Lower lobe of right lung (tissue), 2 donors: ENCODE data around the gene RGS6. TPM values are rescaled to one million over a fixed set of nuclear protein-coding genes. Genes with fewer than 3 reads are reported as not detected.

ENCODE experiments used
- ATAC-seq, 2 donors: fragments of 200-7000 bp; cut with Tn5 transposase; one replicate each; pipeline ENCODE4 v1.9.1; 2020 to 2022; ENCODE audit warnings: mild to moderate bottlenecking in 2 of 2, moderate library complexity in 2 of 2
- DNase-seq: peaks from one replicate; pipeline ENCODE4 v3.0.0-alpha.2; 2020
- H3K27ac ChIP-seq: fragments of 200-600 bp; one replicate; pipeline ENCODE4 v1.8.0; 2022
- H3K27me3 ChIP-seq: fragments of 200-600 bp; one replicate; pipeline ENCODE4 v1.8.0; 2022; ENCODE audit warnings: low read depth
- H3K36me3 ChIP-seq: fragments of 200-600 bp; one replicate; pipeline ENCODE4 v1.8.0; 2022; ENCODE audit warnings: mild to moderate bottlenecking
- H3K4me1 ChIP-seq: fragments of 200-600 bp; one replicate; pipeline ENCODE4 v1.8.0; 2022
- H3K4me3 ChIP-seq: fragments of 200-600 bp; one replicate; pipeline ENCODE4 v1.8.0; 2022; ENCODE audit warnings: mild to moderate bottlenecking
- H3K9me3 ChIP-seq: fragments of 200-600 bp; one replicate; pipeline ENCODE4 v1.8.0; 2022
- intact Hi-C: fragments of 100-400 bp; cut with DNase I; formaldehyde crosslinking; loops from one replicate; pipeline ENCODE4 v1.11.0; 2022
- total RNA-seq: library from RNA; stranded (reverse); fragmentation: NEBNext Ultra II Directional; extraction: Animal tissue kit (Norgen Biotek cat#: 25700); gene quantifications from one replicate; pipeline ENCODE4 v1.2.1, GENCODE V29; 2021
- TF ChIP-seq, protein P1 (sequence below): fragments of 200-600 bp; IDR thresholded peaks from one replicate; pipeline ENCODE4 v1.8.0; 2022; ENCODE audit warnings: antibody characterized with exemption, mild to moderate bottlenecking
- donor health status: DM: no; HTN: yes; CAD: no; lungs with severe emphysema.

The RGS6 gene
- total RNA-seq, 1 donor from 2014 or later: 2.5 TPM

DNA sequence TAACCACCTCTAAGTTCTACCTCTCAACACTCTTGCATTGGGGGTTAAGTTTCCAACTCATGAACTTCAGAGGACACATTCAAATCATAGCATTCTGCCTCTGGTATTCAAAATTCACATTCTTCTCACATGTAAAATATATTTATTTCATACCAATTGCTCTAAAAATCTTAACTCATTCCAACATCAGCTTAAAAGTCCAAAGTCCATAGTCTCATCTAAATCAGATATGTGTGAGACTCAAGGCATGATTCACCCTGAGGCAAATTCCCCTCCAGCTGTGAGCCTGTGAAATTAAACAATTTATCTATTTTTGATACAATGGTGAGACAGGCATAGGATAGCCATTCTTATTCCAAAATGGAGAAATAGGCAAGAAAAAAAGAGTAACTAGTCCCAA lies 214.0 kb downstream of the RGS6 start:
- intact Hi-C loops: no loop called here
- Histone ChIP-seq H3K4me1 (no peaks in the 10 kb centered on the region), H3K27ac (no peak overlapping the region), H3K27me3 (no peaks in the 10 kb centered on the region), H3K4me3 (no peak overlapping the region), H3K9me3 (no peaks in the 10 kb centered on the region), H3K36me3 (no peaks in the 10 kb centered on the region)
- no peak for ATAC-seq
- no peak for DNase-seq
- TF ChIP-seq, protein P1, sequence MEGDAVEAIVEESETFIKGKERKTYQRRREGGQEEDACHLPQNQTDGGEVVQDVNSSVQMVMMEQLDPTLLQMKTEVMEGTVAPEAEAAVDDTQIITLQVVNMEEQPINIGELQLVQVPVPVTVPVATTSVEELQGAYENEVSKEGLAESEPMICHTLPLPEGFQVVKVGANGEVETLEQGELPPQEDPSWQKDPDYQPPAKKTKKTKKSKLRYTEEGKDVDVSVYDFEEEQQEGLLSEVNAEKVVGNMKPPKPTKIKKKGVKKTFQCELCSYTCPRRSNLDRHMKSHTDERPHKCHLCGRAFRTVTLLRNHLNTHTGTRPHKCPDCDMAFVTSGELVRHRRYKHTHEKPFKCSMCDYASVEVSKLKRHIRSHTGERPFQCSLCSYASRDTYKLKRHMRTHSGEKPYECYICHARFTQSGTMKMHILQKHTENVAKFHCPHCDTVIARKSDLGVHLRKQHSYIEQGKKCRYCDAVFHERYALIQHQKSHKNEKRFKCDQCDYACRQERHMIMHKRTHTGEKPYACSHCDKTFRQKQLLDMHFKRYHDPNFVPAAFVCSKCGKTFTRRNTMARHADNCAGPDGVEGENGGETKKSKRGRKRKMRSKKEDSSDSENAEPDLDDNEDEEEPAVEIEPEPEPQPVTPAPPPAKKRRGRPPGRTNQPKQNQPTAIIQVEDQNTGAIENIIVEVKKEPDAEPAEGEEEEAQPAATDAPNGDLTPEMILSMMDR: no peak

DNA sequence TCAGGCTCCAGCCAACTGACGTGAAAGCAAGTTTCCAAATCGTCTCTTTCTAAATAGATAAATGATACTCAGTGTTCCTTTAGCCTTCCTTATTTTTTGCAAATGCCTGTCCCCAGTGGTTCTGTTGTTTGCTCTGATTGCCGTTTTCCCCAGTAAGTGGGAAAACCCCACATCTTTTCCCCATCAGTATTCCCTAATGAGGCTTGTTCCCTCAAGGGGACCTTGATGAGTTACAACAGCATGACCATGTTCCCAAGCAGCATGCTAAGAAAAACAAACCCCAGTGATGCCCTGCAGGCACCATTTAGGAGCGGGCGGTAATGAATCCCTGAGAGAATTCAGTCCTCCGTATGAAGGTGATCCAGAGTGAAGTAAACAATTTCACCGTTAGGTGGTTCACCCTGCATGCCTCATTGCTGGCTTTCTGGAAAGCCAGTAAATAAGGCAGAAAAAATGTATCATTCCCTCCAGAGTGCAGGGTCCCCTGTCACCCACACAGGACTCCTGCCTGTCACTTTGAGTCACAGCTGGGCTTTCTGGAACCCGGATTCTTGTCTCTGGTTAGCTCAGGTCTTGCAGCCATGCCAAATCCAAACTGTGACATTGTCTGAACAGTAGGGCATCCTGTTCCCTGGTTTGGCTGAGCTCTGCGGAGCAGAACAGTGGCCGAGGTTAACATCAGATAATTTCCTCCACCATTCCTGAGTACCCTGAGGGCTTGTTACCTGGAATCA lies 222.6 kb downstream of the RGS6 start:
- Histone ChIP-seq H3K9me3 (no peaks in the 10 kb centered on the region), H3K36me3 (no peaks in the 10 kb centered on the region), H3K4me1 (no peaks in the 10 kb centered on the region), H3K27me3 (no peaks in the 10 kb centered on the region), H3K27ac (no peak overlapping the region), H3K4me3 (no peak overlapping the region)
- DNase-seq (no peak), ATAC-seq (no peak)
- intact Hi-C loops: no loop called here
- TF ChIP-seq, protein P1: no peak

DNA sequence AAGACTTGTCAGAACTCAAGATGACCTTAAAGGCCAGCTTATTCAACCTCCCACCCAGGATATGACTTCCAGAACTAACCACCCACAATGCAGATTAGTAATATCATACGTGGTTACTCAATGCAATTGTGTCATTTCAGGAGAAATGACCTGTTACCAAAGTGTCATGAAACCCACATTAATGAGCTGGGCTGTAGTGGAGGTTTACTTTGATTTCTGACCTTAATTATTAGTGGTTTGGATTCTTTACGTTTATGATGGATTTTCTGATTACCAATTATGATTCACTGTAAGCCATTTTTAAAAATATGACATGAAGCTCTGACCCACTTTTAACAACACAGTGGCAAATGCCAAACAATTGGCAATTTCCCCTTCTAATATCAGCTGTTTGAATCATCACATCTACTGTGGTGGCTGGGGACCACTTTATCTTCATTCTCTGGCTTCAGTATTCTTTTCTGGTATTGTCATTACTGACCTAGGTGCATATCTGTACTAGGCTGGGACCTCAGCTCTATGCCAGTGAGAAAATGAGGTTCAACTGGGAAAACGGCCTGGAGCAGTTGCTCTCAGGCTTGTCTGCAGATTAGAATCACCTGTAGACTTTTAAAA lies 223.3 kb downstream of the RGS6 start:
- no peaks in the 10 kb centered on the region for H3K27me3 ChIP-seq
- no peak overlapping the region for H3K27ac ChIP-seq
- no peaks in the 10 kb centered on the region for H3K4me1 ChIP-seq
- H3K9me3 ChIP-seq: no peaks in the 10 kb centered on the region
- TF ChIP-seq, protein P1: no peak
- intact Hi-C loops: no loop called here
- H3K4me3 ChIP-seq: no peak overlapping the region
- DNase-seq (no peak), ATAC-seq (no peak)
- H3K36me3 ChIP-seq: no peaks in the 10 kb centered on the region

DNA sequence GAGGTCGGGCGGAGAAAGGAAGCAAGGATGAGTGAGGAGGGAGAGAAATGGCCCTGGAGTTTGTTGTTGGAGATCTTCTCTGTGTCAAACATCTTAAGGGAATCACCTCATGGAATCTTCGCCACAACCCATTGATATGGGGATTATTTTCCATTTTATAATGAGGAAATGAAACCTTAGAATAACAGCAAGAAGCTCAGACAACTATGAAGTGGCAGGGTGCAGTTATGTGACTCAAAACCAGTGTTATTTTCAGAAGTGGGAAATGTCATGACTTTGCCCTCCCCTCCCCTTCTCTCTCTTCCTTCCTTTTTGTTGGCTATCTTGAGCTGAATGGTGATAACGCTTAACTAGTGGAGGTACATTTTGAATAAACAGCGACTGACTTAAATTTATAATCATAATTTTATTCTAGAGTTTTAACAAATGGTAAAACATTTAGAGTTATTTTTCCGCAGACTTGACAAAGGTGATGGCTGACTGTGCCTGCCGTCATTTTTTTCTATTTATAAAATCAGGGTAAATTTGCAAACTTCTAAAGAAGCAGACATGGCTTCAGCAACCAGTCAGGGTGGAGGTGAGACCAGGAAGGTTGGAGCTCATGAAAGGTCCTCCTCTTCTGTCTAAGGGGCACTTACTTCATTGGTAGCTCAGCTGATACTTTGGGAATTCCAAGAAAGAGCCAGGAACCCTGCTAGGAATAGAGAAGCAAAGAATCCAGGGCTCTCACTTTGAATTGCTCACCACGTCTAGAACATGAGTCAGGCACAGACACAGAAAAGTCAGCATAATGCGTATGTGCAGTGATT lies 232.4 kb downstream of the RGS6 start:
- Histone ChIP-seq H3K4me3 (no peak overlapping the region), H3K27ac (no peak overlapping the region), H3K27me3 (no peaks in the 10 kb centered on the region), H3K4me1 (no peaks in the 10 kb centered on the region), H3K36me3 (no peaks in the 10 kb centered on the region), H3K9me3 (no peaks in the 10 kb centered on the region)
- ATAC-seq (no peak), DNase-seq (no peak)
- TF ChIP-seq, protein P1: no peak
- intact Hi-C loops: no loop called here

DNA sequence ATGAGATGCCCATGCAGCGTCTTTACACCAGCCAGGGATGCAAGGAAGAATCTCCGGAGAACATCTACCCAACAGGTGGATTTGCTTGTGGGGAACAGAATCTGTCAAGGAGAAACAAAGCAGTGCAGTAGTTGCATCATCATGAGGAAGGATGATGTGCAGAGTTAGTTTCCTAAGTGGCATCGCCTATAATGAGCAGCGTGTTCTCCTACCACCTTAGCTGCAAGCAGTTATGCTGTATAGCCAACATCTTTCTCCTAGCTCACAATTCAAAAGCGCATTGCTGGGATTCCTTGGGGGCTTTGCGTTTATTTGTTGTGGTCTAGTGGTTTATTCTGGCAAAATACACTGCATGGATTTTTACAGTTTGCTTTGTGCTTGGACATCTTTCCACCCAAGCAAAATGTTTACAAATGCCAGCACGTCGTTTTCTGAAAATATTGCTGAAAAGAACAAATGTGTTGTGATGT lies 233.0 kb downstream of the RGS6 start:
- no peak overlapping the region for H3K4me3 ChIP-seq
- no peaks in the 10 kb centered on the region for H3K9me3 ChIP-seq
- H3K27me3 ChIP-seq: no peaks in the 10 kb centered on the region
- DNase-seq: no peak
- H3K4me1 ChIP-seq: no peaks in the 10 kb centered on the region
- intact Hi-C loops: no loop called here
- H3K36me3 ChIP-seq: no peaks in the 10 kb centered on the region
- TF ChIP-seq, protein P1: no peak
- no peak overlapping the region for H3K27ac ChIP-seq
- ATAC-seq: no peak
